ENCODE results near the gene ADM. TPM values are rescaled to one million over a fixed set of nuclear protein-coding genes. Genes with fewer than 3 reads are reported as not detected.

Gene ADM
- total RNA-seq, 1 donor from 2014 or later = 14.2 TPM

DNA sequence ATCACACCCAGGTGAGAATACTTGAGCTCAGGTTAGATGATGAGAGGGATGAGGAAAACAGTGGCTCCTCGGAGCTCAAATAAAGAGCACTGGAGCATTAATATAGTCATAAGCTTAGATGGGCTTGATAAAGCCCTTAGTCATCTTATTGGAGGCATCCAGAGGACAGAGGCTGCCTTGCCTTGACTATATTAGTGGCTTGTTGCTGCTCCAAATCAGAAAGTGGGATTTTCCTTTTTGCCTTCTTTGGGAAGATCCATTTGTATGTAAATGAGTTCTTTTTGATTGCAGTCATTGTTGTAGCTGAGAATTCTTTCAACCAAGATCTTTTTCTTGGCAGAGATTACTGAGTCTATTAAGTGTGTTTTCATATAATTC, 18.9 kb downstream of the ADM start:
- H3K9me3 ChIP-seq (replicated peaks) = peaks cover 6% of the 10 kb centered on the region
- no peak for TF ChIP-seq CTCF (IDR thresholded peaks at IDR 0.05; ENCODE audit: borderline replicate concordance)
- no peak overlapping the region for H3K27ac ChIP-seq (replicated peaks)
- intact Hi-C loops (cut with micrococcal nuclease) = loop anchor here (10.0 kb wide), 2 partner anchors 349 to 459 kb away; no protein-coding TSS in a partner anchor
- no peak for DNase-seq
- H3K27me3 ChIP-seq (ENCODE audit: low read depth) = no peaks in the 10 kb centered on the region
- no peaks in the 10 kb centered on the region for H3K36me3 ChIP-seq
- no peak overlapping the region for H3K4me3 ChIP-seq
- peaks cover 58% of the 10 kb centered on the region for H3K4me1 ChIP-seq

DNA sequence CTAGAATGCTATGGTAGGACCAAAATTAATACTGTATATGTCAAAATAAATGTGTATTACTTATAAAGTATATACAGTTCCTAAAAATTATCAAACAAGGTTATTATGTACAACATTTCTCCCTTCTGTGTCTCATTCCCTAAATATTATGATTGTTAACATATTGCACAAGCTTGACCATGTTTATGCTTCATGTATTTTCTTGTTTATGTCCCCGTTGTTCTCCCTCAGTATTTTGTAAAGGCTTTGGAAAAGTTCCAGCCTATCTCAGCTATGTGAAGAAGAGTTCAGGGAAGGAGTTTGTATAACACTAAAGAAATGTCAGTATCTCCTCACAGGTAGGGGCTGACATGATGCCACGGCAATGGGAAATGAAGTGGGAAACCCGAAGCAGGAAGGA, 19.6 kb downstream of the ADM start:
- Histone ChIP-seq H3K4me1 (peaks cover 60% of the 10 kb centered on the region), H3K4me3 (no peak overlapping the region), H3K9me3 (replicated peaks) (peaks cover 6% of the 10 kb centered on the region), H3K36me3 (no peaks in the 10 kb centered on the region), H3K27ac (replicated peaks) (peak overlapping the region; percentile 64), H3K27me3 (ENCODE audit: low read depth) (no peaks in the 10 kb centered on the region)
- intact Hi-C loops (cut with micrococcal nuclease) = loop anchor here (10.0 kb wide), 2 partner anchors 350 to 460 kb away; no protein-coding TSS in a partner anchor
- DNase-seq = no peak
- no peak for TF ChIP-seq CTCF (IDR thresholded peaks at IDR 0.05; ENCODE audit: borderline replicate concordance)

DNA sequence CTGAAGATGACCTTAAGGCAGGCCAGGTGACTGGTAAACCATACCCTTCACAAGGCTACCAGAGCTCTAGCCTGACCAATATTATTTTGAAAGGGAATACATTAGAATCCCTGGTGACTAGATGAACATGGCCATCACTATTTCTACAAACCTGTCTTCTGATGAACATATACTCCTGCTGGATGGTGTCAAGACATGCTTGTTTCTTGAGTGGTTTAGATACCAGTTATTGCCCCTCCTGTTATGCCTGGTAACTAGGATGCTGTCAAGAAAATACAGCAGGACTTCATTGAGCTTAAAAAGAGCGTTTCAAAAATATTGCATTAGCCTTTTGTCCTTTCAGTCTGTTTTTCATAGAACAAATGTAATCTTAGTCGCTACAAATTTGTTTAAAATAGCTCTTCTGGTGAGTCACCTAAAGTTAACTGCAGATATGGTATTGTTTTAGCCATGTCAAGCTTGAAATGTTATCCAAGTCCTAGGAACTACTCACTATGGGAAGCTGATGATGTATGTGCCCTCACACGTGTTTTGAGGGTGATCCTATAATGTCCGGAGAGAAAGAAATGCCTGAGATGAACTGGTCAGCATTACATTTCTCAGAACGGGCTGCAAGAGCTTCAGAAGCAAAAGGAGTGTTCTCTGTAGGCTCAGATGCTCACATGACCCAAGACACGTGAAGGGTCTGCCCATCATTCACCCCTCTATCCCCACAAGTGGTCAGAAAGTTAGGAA, 20.6 kb downstream of the ADM start:
- H3K4me1 ChIP-seq = peaks cover 60% of the 10 kb centered on the region
- intact Hi-C loops (cut with micrococcal nuclease) = loop anchor here (10.0 kb wide), 2 partner anchors 351 to 461 kb away; no protein-coding TSS in a partner anchor
- no peaks in the 10 kb centered on the region for H3K36me3 ChIP-seq
- H3K9me3 ChIP-seq (replicated peaks) = peaks cover 6% of the 10 kb centered on the region
- H3K27me3 ChIP-seq (ENCODE audit: low read depth) = no peaks in the 10 kb centered on the region
- no peak for TF ChIP-seq CTCF (IDR thresholded peaks at IDR 0.05; ENCODE audit: borderline replicate concordance)
- H3K27ac ChIP-seq (replicated peaks) = peak overlapping the region; percentile 64
- no peak for DNase-seq
- H3K4me3 ChIP-seq = no peak overlapping the region

DNA sequence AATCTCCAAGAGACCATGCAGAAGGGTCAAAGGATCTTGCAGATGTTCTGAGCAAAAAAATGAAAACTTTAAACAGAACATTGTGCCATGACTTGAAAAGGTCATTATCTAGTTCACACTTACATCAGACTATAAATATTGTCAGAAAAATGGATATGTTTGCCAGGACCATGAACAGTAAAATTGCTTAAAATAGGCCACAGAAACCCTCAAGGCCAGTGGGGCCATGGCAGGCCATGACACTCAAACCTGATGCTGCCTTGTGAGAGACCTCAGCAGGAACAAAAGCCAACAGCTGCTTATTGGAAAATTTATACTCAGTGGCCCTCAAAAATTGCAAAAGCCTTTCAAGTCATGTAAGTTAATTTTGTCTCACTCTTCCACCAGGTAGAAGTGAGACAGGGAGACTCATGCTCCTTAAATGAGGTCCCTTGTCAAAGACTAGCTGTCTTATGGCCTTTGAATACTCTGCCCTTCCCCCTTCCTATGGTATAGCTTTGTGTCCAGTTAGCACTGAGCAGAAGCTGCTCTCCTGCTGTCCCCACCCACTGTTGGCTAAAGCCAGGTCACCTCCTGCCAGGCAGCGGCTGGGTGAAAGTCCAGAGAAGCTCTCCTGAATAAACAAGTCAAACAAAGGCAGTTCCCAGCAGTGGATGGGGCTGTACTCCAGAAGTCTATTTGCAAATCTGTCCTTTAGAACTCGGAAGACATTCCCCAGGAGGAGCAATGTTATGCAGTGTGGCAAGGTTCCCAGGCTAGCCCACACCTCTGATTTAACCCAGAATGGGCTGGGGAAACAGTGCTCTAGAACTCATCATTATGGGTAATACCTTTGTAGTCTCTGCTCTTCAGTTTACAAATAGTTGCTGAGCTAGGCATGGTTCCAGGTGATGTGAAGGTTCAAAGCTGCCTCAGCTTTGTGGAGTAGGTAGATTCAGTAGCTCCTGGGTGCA, 21.4 kb downstream of the ADM start:
- no peaks in the 10 kb centered on the region for H3K36me3 ChIP-seq
- H3K9me3 ChIP-seq (replicated peaks) = peaks cover 6% of the 10 kb centered on the region
- no peak for TF ChIP-seq CTCF (IDR thresholded peaks at IDR 0.05; ENCODE audit: borderline replicate concordance)
- no peak overlapping the region for H3K4me3 ChIP-seq
- H3K27ac ChIP-seq (replicated peaks) = peak overlapping the region; percentile 64
- intact Hi-C loops (cut with micrococcal nuclease) = loop anchor here (10.0 kb wide), 2 partner anchors 351 to 461 kb away; no protein-coding TSS in a partner anchor
- peaks cover 60% of the 10 kb centered on the region for H3K4me1 ChIP-seq
- DNase-seq = peak; percentile 27
- H3K27me3 ChIP-seq (ENCODE audit: low read depth) = no peaks in the 10 kb centered on the region

- Histone ChIP-seq H3K4me1 (peaks cover 59% of the 10 kb centered on the region), H3K27me3 (ENCODE audit: low read depth) (no peaks in the 10 kb centered on the region), H3K36me3 (no peaks in the 10 kb centered on the region), H3K9me3 (replicated peaks) (peaks cover 6% of the 10 kb centered on the region), H3K27ac (replicated peaks) (peak overlapping the region; percentile 64), H3K4me3 (no peak overlapping the region)
- TF ChIP-seq CTCF (IDR thresholded peaks at IDR 0.05; ENCODE audit: borderline replicate concordance) = no peak
- DNase-seq = no peak
- intact Hi-C loops (cut with micrococcal nuclease) = loop anchor here (10.0 kb wide), 2 partner anchors 352 to 462 kb away; no protein-coding TSS in a partner anchor
Observed at GRCh38 chr11:10327254-10327653, 22.4 kb downstream of the ADM start.

All from left ventricle myocardium inferior (tissue), 1 donor.